GM23338 (cell line): ENCODE results near the gene TNRC18. TPM values are rescaled to one million over a fixed set of nuclear protein-coding genes. Genes with fewer than 3 reads are reported as not detected.
"Not testable (repeated sequence)": the region's sequence is repeated elsewhere in the genome, so short reads cannot be mapped to it uniquely, and the experiment has no call there.

Experiments
- ATAC-seq: fragments of 200-7000 bp; cut with Tn5 transposase; 3 replicates; pipeline ENCODE4 v1.9.1; 2020
- DNase-seq: peaks from one replicate; pipeline ENCODE4 v3.0.0-alpha.2; 2015; ENCODE audit warnings: low spot score
- H2AFZ ChIP-seq: fragments of 200-600 bp; sonication (generic); 2 replicates; pipeline ENCODE4 v1.8.0; 2016; ENCODE audit warnings: antibody characterized with exemption, mild to moderate bottlenecking, moderate library complexity
- H3F3A ChIP-seq: fragments of 200-600 bp; sonication (generic); replicated peaks from 2 replicates; pipeline ENCODE4 v1.8.0; 2017; ENCODE audit warnings: antibody characterized with exemption, mixed run types, low read depth
- H3K27ac ChIP-seq: fragments of 200-600 bp; sonication (generic); 2 replicates; pipeline ENCODE4 v1.6.1; 2016; ENCODE audit warnings: low read depth
- H3K27me3 ChIP-seq: fragments of 200-600 bp; sonication (generic); 2 replicates; pipeline ENCODE4 v1.8.0; 2016; ENCODE audit warnings: mild to moderate bottlenecking, mixed run types, moderate library complexity; ENCODE audit not compliant: insufficient read depth
- H3K36me3 ChIP-seq: fragments of 200-600 bp; sonication (generic); 2 replicates; pipeline ENCODE4 v1.8.0; 2016; ENCODE audit warnings: mild to moderate bottlenecking; ENCODE audit not compliant: insufficient read depth
- H3K4me1 ChIP-seq: fragments of 200-600 bp; sonication (generic); 2 replicates; pipeline ENCODE4 v1.8.0; 2016; ENCODE audit warnings: mild to moderate bottlenecking, moderate library complexity; ENCODE audit not compliant: insufficient read depth
- H3K4me2 ChIP-seq: fragments of 200-600 bp; sonication (generic); 2 replicates; pipeline ENCODE4 v1.7.1; 2017; ENCODE audit warnings: mixed run types
- H3K4me3 ChIP-seq: fragments of 200-600 bp; sonication (generic); 2 replicates; pipeline ENCODE4 v1.6.1; 2016; ENCODE audit warnings: mixed run types
- H3K79me2 ChIP-seq: fragments of 200-600 bp; sonication (generic); replicated peaks from 2 replicates; pipeline ENCODE4 v1.8.0; 2017; ENCODE audit warnings: mild to moderate bottlenecking; ENCODE audit not compliant: insufficient read depth
- H3K9me2 ChIP-seq: fragments of 200-600 bp; sonication (generic); 2 replicates; pipeline ENCODE4 v1.8.0; 2017; ENCODE audit not compliant: insufficient read depth
- H4K20me1 ChIP-seq: fragments of 200-600 bp; sonication (generic); replicated peaks from 2 replicates; pipeline ENCODE4 v1.8.0; 2017; ENCODE audit warnings: mild to moderate bottlenecking; ENCODE audit not compliant: insufficient read depth
- H3K27ac Mint-ChIP-seq: 2 replicates; pipeline ENCODE4 v1.8.0; 2020; ENCODE audit warnings: inconsistent platforms, mild to moderate bottlenecking, moderate library complexity, mixed read lengths
- H3K27me3 Mint-ChIP-seq: 3 replicates; pipeline ENCODE4 v1.8.0; 2022; ENCODE audit warnings: low read depth, mild to moderate bottlenecking, moderate library complexity, mixed read lengths, inconsistent platforms; ENCODE audit not compliant: insufficient read depth, poor library complexity
- H3K36me3 Mint-ChIP-seq: 3 replicates; pipeline ENCODE4 v1.8.0; 2021; ENCODE audit warnings: low read depth, mild to moderate bottlenecking, inconsistent platforms, moderate library complexity, mixed read lengths
- H3K4me1 Mint-ChIP-seq: 3 replicates; pipeline ENCODE4 v1.8.0; 2020; ENCODE audit warnings: mild to moderate bottlenecking, inconsistent platforms, mixed read lengths
- H3K4me3 Mint-ChIP-seq: 3 replicates; pipeline ENCODE4 v1.8.0; 2021; ENCODE audit warnings: moderate library complexity, mild to moderate bottlenecking, inconsistent platforms, mixed read lengths
- H3K9me3 Mint-ChIP-seq: 3 replicates; pipeline ENCODE4 v1.8.0; 2020; ENCODE audit warnings: moderate library complexity, mild to moderate bottlenecking, inconsistent platforms, mixed read lengths
- EZH2 ChIP-seq: fragments of 200-600 bp; sonication (generic); IDR thresholded peaks from one replicate; pipeline ENCODE4 v1.8.0; 2017; ENCODE audit warnings: antibody characterized with exemption, mild to moderate bottlenecking, low read depth; ENCODE audit not compliant: unreplicated experiment
- JUNB ChIP-seq: IDR thresholded peaks from one replicate; pipeline ENCODE4 v1.6.1; 2016; ENCODE audit warnings: antibody characterized with exemption; ENCODE audit not compliant: unreplicated experiment
- NANOG ChIP-seq: IDR thresholded peaks from 2 replicates; pipeline ENCODE4 v1.6.1; 2016; ENCODE audit warnings: antibody characterized with exemption, borderline replicate concordance
- POLR2AphosphoS5 ChIP-seq: IDR thresholded peaks from 2 replicates; pipeline ENCODE4 v1.6.1; 2016; ENCODE audit warnings: antibody characterized with exemption, low read depth
- ZNF114 ChIP-seq: fragments of 250-450 bp; sonication (Bioruptor Pico); IDR thresholded peaks from 2 replicates; pipeline ENCODE4 v1.5.0; 2020; ENCODE audit warnings: mild to moderate bottlenecking, moderate library complexity
- ZNF331 ChIP-seq: fragments of 250-450 bp; sonication (Bioruptor Pico); IDR thresholded peaks from 2 replicates; pipeline ENCODE4 v1.5.0; 2020; ENCODE audit warnings: low read depth, mild to moderate bottlenecking, moderate library complexity
- ZNF462 ChIP-seq: fragments of 250-450 bp; sonication (Bioruptor Pico); IDR thresholded peaks from 2 replicates; pipeline ENCODE4 v1.5.0; 2020; ENCODE audit warnings: mild to moderate bottlenecking, moderate library complexity
- polyA plus RNA-seq: library from polyadenylated mRNA; unstranded; fragments of >200 nt; fragmentation: Nextera tagmentation; extraction: Ambion mirVana; gene quantifications from 2 replicates; pipeline ENCODE4 v1.2.1, GENCODE V29; 2016
- total RNA-seq: library from RNA; depleted of rRNA; stranded (reverse); fragments of >200 nt; shearing (Covaris generic); gene quantifications from 2 replicates; pipeline ENCODE4 v1.2.3, GENCODE V29; 2014
- TF ChIP-seq, protein P1 (sequence below): IDR thresholded peaks from one replicate; pipeline ENCODE4 v1.6.1; 2018; ENCODE audit warnings: antibody characterized with exemption; ENCODE audit not compliant: unreplicated experiment

The TNRC18 gene
- total and polyA plus RNA-seq, 2 experiments from 2014 or later = 2.1 to 17.5 TPM

DNA sequence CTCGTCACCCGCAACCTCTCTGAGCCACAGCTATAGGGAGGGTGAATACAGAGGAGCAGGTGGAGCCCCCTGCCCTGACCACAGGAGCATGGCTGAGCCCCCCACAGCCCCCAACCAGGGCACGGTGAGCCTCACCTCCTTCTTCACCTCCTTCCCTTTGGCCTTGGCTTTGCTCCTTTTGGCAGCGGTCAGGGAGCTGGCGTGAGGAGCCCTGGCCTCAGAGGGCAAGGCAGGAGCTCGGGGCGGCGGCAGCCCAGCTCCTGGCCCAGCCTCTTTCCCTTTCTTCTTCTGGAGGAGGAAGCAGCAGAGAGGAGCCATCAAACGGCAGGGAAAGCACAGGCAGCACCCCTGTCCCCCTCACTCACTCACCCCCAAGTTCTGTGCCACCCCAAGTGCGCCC lies 98.7 kb downstream of the TNRC18 start (continued):
- TF ChIP-seq ZNF462 (CRISPR knock-in tag) = no peak
- TF ChIP-seq POLR2AphosphoS5 = no peak
- TF ChIP-seq, protein P1, sequence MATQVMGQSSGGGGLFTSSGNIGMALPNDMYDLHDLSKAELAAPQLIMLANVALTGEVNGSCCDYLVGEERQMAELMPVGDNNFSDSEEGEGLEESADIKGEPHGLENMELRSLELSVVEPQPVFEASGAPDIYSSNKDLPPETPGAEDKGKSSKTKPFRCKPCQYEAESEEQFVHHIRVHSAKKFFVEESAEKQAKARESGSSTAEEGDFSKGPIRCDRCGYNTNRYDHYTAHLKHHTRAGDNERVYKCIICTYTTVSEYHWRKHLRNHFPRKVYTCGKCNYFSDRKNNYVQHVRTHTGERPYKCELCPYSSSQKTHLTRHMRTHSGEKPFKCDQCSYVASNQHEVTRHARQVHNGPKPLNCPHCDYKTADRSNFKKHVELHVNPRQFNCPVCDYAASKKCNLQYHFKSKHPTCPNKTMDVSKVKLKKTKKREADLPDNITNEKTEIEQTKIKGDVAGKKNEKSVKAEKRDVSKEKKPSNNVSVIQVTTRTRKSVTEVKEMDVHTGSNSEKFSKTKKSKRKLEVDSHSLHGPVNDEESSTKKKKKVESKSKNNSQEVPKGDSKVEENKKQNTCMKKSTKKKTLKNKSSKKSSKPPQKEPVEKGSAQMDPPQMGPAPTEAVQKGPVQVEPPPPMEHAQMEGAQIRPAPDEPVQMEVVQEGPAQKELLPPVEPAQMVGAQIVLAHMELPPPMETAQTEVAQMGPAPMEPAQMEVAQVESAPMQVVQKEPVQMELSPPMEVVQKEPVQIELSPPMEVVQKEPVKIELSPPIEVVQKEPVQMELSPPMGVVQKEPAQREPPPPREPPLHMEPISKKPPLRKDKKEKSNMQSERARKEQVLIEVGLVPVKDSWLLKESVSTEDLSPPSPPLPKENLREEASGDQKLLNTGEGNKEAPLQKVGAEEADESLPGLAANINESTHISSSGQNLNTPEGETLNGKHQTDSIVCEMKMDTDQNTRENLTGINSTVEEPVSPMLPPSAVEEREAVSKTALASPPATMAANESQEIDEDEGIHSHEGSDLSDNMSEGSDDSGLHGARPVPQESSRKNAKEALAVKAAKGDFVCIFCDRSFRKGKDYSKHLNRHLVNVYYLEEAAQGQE = no peak
- no peak for TF ChIP-seq ZNF331 (CRISPR knock-in tag)
- TF ChIP-seq JUNB = no peak
- no peak for TF ChIP-seq EZH2
- TF ChIP-seq NANOG = no peak
- TF ChIP-seq ZNF114 (CRISPR knock-in tag) = no peak

DNA sequence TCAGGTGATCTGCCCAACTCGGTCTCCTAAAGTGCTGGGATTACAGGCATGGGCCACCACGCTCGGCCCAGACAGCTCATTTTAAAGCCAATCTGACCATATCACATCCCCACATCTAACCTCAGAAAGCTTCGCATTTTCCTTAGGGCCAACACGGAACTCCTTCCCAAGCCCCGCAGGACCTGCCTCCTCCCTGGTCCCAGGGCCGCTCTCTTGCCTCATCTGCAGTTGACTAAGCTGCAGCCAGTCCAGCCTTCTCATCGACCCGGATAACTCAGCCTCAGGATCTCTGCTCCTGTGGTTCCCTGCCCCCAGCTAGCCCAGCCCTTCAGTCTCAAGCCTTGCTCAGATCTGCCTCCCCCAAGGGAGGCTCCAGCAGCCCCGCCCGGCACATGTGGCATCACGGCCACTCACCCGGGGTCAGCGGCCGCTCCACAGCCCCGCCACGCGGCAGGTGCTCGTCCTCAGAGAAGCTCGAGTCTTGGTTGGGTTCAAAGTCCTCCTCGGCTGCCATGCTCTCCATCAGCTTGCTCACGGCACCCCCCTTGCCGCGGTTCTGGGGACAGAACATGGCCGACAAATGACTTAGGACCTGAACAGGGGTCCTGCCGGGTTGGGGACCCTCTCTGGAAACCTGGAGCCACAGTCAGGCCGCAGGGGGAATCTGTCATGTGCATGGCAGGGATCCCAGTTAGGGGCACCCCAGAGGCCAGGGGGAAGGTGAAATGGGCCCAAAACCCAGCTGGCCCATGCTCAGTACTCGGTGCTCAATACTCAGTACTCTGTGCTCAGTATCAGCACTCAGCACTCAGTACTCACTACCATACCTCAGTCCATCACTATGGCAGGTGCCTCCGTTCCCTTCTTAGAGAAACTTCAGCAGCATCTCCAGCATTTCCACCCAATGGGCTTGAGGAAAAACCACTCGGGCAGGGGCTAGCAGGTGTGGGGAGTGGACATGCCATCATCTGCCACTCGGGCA lies 99.5 kb downstream of the TNRC18 start:
- DNase-seq, H3K4me3 ChIP-seq, H3K36me3 ChIP-seq, H3K4me3 Mint-ChIP-seq, H3F3A ChIP-seq, H3K27ac ChIP-seq, H3K4me2 ChIP-seq, H3K4me1 ChIP-seq, H4K20me1 ChIP-seq, H3K79me2 ChIP-seq, H3K27me3 ChIP-seq, H3K27ac Mint-ChIP-seq, H3K9me2 ChIP-seq, H2AFZ ChIP-seq, ATAC-seq, H3K36me3 Mint-ChIP-seq, H3K9me3 Mint-ChIP-seq, H3K4me1 Mint-ChIP-seq: not testable (repeated sequence)
- H3K27me3 Mint-ChIP-seq = peaks cover 11% of the 10 kb centered on the region
